ENCODE measurements around the gene DHPS. TPM values are rescaled to one million over a fixed set of nuclear protein-coding genes. Genes with fewer than 3 reads are reported as not detected.

DHPS gene
- total RNA-seq, 1 experiment from 2014 or later: 150 TPM

DNA sequence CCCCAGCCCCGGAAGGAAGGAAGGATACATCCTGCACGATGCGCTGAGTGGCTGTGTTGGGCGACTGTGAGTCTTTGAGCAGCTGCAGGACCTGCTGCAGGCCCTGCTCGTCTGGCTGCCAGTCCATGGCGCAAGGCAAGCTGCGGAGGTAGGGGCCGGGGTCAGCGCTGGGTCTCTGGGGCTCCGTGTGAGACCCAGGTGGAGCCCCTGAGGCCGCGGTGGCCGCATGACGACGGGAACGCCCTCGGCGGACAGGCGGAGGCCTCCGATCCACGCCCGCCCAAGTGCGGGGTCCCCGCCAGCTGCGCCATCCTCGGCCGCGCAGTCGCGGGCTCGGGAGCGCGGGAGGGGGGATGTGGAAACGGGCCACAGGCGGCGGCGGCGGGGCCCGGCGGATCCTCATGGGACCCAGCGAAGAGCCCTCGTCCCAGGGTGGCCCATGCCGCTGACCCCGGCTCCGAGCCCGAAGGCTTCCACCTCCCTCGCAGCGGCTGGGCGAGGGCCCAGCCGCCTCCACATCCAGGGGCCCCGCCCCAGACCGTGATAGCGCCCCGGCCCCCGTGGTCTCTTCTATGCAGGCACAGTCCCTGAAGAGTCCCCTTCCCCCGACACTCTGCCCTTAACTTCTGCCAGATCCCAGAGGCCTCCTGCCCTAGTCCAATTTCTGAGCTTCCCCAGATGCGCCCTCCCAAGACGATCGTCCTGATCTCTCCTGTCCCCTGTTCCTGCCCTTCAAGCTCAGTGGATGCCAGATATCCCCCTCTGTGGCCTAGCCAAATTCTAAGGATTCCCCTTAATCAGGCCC, 39.4 kb upstream of the DHPS start:
- Histone ChIP-seq H3K9ac (ENCODE audit: low read length) (peak overlapping the region; percentile 87), H3K9me2 (replicated peaks; ENCODE audit: low read length) (no peaks in the 10 kb centered on the region), H3K36me3 (ENCODE audit: low read depth, low read length) (peaks cover 22% of the 10 kb centered on the region; the same call in 1 of the 2 replicates), H2AFZ (ENCODE audit: low read length) (peak overlapping the region; percentile 8; the same call in 1 of the 2 replicates), H3K4me1 (ENCODE audit: insufficient read depth, low read length) (peaks cover 37% of the 10 kb centered on the region), H3K27me3 (ENCODE audit: low read length) (no peaks in the 10 kb centered on the region), H3K9me3 (ENCODE audit: low read length) (no peaks in the 10 kb centered on the region), H3K27ac (ENCODE audit: low read length) (peak overlapping the region; percentile 68), H3K79me2 (ENCODE audit: low read length) (peaks cover 79% of the 10 kb centered on the region), H3F3A (ENCODE audit: low read length, unreplicated experiment) (peaks cover 5% of the 10 kb centered on the region), H3K4me3 (ENCODE audit: low read length) (peak overlapping the region; percentile 89), H3K4me2 (ENCODE audit: low read length) (peak overlapping the region; percentile 94), H4K20me1 (ENCODE audit: low read length) (peaks cover 19% of the 10 kb centered on the region; the same call in 1 of the 2 replicates)
- DNase-seq (peak; percentile 30), ATAC-seq (peak; percentile 4)
- no TSS peak for BruUV-seq (replicated peaks)
- CTCF ChIA-PET: interaction anchor here (0.5 to 0.6 kb wide), 2 partner anchors 12 to 802 kb away, joined by 3 read pairs; no protein-coding TSS in a partner anchor
- POLR2A ChIA-PET (ENCODE audit: unreplicated experiment): interaction anchor here (0.6 kb wide), 1 partner anchor 15 kb away, joined by 3 read pairs; no protein-coding TSS in a partner anchor
- TF ChIP-seq EZH2phosphoT487 (IDR thresholded peaks at IDR 0.05; ENCODE audit: borderline replicate concordance, low read length) (no peak), EZH2 (IDR thresholded peaks at IDR 0.05; ENCODE audit: low read length, unreplicated experiment) (no peak)
- TF ChIP-seq, protein P1, sequence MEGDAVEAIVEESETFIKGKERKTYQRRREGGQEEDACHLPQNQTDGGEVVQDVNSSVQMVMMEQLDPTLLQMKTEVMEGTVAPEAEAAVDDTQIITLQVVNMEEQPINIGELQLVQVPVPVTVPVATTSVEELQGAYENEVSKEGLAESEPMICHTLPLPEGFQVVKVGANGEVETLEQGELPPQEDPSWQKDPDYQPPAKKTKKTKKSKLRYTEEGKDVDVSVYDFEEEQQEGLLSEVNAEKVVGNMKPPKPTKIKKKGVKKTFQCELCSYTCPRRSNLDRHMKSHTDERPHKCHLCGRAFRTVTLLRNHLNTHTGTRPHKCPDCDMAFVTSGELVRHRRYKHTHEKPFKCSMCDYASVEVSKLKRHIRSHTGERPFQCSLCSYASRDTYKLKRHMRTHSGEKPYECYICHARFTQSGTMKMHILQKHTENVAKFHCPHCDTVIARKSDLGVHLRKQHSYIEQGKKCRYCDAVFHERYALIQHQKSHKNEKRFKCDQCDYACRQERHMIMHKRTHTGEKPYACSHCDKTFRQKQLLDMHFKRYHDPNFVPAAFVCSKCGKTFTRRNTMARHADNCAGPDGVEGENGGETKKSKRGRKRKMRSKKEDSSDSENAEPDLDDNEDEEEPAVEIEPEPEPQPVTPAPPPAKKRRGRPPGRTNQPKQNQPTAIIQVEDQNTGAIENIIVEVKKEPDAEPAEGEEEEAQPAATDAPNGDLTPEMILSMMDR (conservative IDR thresholded peaks at IDR 0.05; ENCODE audit: low read depth, low read length): no peak
- intact Hi-C loops (cut with micrococcal nuclease): no loop called here

DNA sequence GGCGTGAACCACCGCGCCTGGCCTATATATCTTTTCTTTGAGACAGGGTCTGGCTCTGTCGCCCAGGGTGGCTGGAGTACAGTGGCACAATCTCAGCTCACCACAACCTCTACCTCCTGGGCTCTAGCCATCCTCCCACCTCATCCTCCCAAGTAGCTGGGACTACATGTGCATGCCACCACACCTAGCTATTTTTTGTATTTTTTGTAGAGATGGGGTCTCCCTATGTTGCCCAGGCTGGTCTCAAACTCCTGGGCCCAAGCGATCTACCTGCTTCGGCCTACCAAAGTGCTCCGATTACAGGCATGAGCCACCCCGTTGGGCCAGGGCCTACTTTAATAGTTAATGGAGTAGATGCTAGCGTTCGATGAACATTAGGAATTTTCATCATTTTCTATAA, 38.6 kb upstream of the DHPS start:
- ATAC-seq (no peak), DNase-seq (no peak)
- Histone ChIP-seq H3K4me1 (ENCODE audit: insufficient read depth, low read length) (peaks cover 37% of the 10 kb centered on the region), H3K27ac (ENCODE audit: low read length) (no peak overlapping the region), H3F3A (ENCODE audit: low read length, unreplicated experiment) (peaks cover 5% of the 10 kb centered on the region), H3K9ac (ENCODE audit: low read length) (peak overlapping the region; percentile 87), H3K36me3 (ENCODE audit: low read depth, low read length) (peaks cover 30% of the 10 kb centered on the region), H4K20me1 (ENCODE audit: low read length) (peaks cover 19% of the 10 kb centered on the region; the same call in 1 of the 2 replicates), H3K27me3 (ENCODE audit: low read length) (no peaks in the 10 kb centered on the region), H3K9me2 (replicated peaks; ENCODE audit: low read length) (no peaks in the 10 kb centered on the region), H3K4me2 (ENCODE audit: low read length) (peak overlapping the region; percentile 94), H3K4me3 (ENCODE audit: low read length) (peak overlapping the region; percentile 89), H3K79me2 (ENCODE audit: low read length) (peaks cover 85% of the 10 kb centered on the region), H3K9me3 (ENCODE audit: low read length) (no peaks in the 10 kb centered on the region), H2AFZ (ENCODE audit: low read length) (peak overlapping the region; percentile 8; the same call in 1 of the 2 replicates)
- ChIA-PET POLR2A (ENCODE audit: unreplicated experiment) (interaction anchor here (0.6 kb wide), 1 partner anchor 1451 kb away, joined by 3 read pairs; no protein-coding TSS in a partner anchor), CTCF (no interaction called here)
- intact Hi-C loops (cut with micrococcal nuclease): no loop called here
- BruUV-seq (replicated peaks): no TSS peak
- TF ChIP-seq EZH2 (IDR thresholded peaks at IDR 0.05; ENCODE audit: low read length, unreplicated experiment) (no peak), EZH2phosphoT487 (IDR thresholded peaks at IDR 0.05; ENCODE audit: borderline replicate concordance, low read length) (no peak)
- TF ChIP-seq, protein P1 (conservative IDR thresholded peaks at IDR 0.05; ENCODE audit: low read depth, low read length): no peak
